ENCODE data around the gene PLCB4. TPM values are rescaled to one million over a fixed set of nuclear protein-coding genes. Genes with fewer than 3 reads are reported as not detected.

The PLCB4 gene
- 0.22 and 0.91 TPM in 2 replicates for total RNA-seq (2022)
- Bru-seq, nascent RNA, result percentile 30 among the genes with signal in this experiment
- percentile 22 among the genes with signal in this experiment for BruChase-seq, experiment 1, labeled RNA remaining after a 6-hour chase
- BruChase-seq, experiment 2, labeled RNA remaining after a 2-hour chase, result percentile 27 among the genes with signal in this experiment
- long read RNA-seq, partial matches to known transcripts, result 0 of 1 reads
- long read RNA-seq, other reads (novel, unspliced or antisense), result 1 of 1 reads

DNA sequence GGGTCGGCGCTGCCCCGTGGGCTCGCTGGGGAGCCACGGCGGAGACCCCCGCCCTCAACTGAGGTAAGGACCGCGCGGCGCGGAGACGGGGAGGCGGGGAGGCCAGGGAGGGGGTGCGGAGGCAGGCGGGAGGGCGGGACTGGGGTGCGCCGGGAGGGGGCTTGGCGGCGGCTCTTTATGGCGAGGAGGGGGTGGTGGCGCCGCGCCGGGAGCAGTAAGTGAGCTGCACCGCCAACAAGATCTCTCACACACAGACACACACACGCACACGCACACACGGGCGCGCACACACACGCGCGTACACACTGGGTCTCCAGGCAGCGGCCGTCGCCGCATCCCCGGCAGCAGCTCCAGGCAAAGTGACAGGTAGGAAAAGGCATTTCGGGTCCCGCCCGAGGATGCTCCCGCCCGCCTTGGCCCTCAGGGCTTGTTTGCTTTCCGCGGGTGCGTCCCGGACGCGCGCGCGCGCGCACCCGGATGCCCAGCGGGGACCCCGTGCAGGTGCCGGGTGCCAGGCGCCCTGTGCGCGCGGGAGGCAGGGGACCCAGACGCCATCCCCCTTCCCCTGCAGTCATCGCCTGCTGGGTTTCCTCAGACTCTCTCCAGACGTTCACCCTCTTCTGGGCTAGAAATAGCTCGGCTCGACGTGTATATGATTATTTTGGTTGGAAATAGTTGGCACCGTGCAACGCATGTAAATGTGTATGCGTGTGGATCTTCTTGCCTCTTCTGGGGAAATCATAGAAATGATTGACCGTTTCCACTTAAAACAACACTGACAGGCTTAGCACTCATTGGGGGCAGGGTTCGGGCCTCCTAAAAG lies at the start of gene PLCB4:
PLCB4 (plus strand) TSS at position 247 of the 823 bp plus-strand sequence. CDS start 238,728 bp downstream, outside the sequence.
- ChIA-PET CTCF (interaction anchor here (0.6 to 1.5 kb wide), 5 partner anchors 16 to 316 kb away, joined by 3 to 10 read pairs (median 4); no protein-coding TSS in a partner anchor), POLR2A (interaction anchor here (1.3 to 1.6 kb wide), 2 partner anchors 17 to 145 kb away, joined by 5 read pairs; no protein-coding TSS in a partner anchor)
- BruUV-seq (replicated peaks), result no TSS peak
- Mint-ChIP-seq H3K9me3 (ENCODE audit: unreplicated experiment) (no peaks in the 10 kb centered on the region), H3K27ac (ENCODE audit: low read depth, unreplicated experiment) (no peak within 1 kb of the TSS), H3K27me3 (ENCODE audit: insufficient read depth, unreplicated experiment) (no peaks in the 10 kb centered on the region), H3K36me3 (ENCODE audit: insufficient read depth, unreplicated experiment) (no peaks in the 10 kb centered on the region), H3K4me1 (ENCODE audit: insufficient read depth, unreplicated experiment) (peaks cover 6% of the 10 kb centered on the region), H3K4me3 (ENCODE audit: unreplicated experiment) (peak within 1 kb of the TSS; percentile 82)
- TF ChIP-seq, protein P1, sequence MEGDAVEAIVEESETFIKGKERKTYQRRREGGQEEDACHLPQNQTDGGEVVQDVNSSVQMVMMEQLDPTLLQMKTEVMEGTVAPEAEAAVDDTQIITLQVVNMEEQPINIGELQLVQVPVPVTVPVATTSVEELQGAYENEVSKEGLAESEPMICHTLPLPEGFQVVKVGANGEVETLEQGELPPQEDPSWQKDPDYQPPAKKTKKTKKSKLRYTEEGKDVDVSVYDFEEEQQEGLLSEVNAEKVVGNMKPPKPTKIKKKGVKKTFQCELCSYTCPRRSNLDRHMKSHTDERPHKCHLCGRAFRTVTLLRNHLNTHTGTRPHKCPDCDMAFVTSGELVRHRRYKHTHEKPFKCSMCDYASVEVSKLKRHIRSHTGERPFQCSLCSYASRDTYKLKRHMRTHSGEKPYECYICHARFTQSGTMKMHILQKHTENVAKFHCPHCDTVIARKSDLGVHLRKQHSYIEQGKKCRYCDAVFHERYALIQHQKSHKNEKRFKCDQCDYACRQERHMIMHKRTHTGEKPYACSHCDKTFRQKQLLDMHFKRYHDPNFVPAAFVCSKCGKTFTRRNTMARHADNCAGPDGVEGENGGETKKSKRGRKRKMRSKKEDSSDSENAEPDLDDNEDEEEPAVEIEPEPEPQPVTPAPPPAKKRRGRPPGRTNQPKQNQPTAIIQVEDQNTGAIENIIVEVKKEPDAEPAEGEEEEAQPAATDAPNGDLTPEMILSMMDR (IDR thresholded peaks at IDR 0.05; ENCODE audit: unreplicated experiment), result no peak
- DNase-seq (ENCODE audit: unreplicated experiment), result peak; percentile 55
- intact Hi-C loops (cut with micrococcal nuclease), result loop anchor here (10.0 kb wide), 1 partner anchor 214 kb away; no protein-coding TSS in a partner anchor

DNA sequence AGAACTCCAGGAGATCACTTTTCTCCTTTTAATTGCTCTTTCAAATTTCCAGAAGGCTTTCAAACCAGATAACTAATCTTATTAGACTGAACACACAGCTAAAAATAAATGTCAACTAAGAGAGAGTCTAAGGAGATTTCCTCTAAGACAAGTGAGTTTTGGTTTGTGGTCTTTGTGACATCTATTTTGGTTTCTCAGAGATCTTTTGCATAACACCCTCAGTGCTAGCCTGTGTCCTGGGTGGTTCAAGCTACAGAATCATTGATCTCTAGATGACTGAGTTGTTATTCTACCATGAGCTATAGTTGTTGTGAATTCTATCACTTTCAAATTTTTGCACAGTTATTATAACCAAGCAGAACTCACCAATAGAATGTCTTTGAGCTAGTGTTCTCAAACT lies 49.1 kb upstream of the PLCB4 start:
- TF ChIP-seq, protein P1 (IDR thresholded peaks at IDR 0.05; ENCODE audit: unreplicated experiment), result no peak
- no peak for DNase-seq (ENCODE audit: unreplicated experiment)
- intact Hi-C loops (cut with micrococcal nuclease), result no loop called here
- Mint-ChIP-seq H3K4me3 (ENCODE audit: unreplicated experiment) (no peak overlapping the region), H3K4me1 (ENCODE audit: insufficient read depth, unreplicated experiment) (no peaks in the 10 kb centered on the region), H3K27ac (ENCODE audit: low read depth, unreplicated experiment) (no peak overlapping the region), H3K36me3 (ENCODE audit: insufficient read depth, unreplicated experiment) (no peaks in the 10 kb centered on the region), H3K27me3 (ENCODE audit: insufficient read depth, unreplicated experiment) (no peaks in the 10 kb centered on the region), H3K9me3 (ENCODE audit: unreplicated experiment) (no peaks in the 10 kb centered on the region)
- ChIA-PET POLR2A (no interaction called here), CTCF (interaction anchor here (0.6 to 0.9 kb wide), 5 partner anchors 13 to 388 kb away, joined by 3 read pairs; no protein-coding TSS in a partner anchor)
- no TSS peak for BruUV-seq (replicated peaks)

DNA sequence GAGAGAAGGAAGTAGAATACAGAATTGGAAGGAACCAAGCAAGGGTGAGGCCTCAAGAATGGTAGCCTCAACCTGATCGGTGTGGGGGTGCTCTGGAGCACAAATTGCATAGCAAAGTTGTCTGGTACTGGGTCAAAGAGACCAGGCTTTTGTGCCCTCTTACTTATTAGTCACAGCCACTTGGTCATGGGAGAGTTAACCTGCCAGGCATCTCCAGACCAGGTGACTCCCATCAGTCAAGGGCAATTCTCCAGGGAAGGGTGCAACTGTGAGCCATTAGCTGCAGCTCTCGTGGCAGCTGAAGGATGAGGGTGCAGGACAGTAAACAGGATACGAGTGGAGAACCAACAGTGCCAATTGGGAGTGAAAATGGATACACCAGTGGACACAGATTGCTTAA lies 47.7 kb upstream of the PLCB4 start:
- H3K4me3 Mint-ChIP-seq (ENCODE audit: unreplicated experiment), result no peak overlapping the region
- H3K27me3 Mint-ChIP-seq (ENCODE audit: insufficient read depth, unreplicated experiment), result no peaks in the 10 kb centered on the region
- H3K27ac Mint-ChIP-seq (ENCODE audit: low read depth, unreplicated experiment), result no peak overlapping the region
- H3K36me3 Mint-ChIP-seq (ENCODE audit: insufficient read depth, unreplicated experiment), result no peaks in the 10 kb centered on the region
- TF ChIP-seq, protein P1 (IDR thresholded peaks at IDR 0.05; ENCODE audit: unreplicated experiment), result no peak
- no peak for DNase-seq (ENCODE audit: unreplicated experiment)
- no TSS peak for BruUV-seq (replicated peaks)
- ChIA-PET POLR2A (no interaction called here), CTCF (no interaction called here)
- intact Hi-C loops (cut with micrococcal nuclease), result no loop called here
- H3K4me1 Mint-ChIP-seq (ENCODE audit: insufficient read depth, unreplicated experiment), result peaks cover 5% of the 10 kb centered on the region
- H3K9me3 Mint-ChIP-seq (ENCODE audit: unreplicated experiment), result no peaks in the 10 kb centered on the region

GRCh38 chr20:9021699-9022098 lies 47.2 kb upstream of the PLCB4 start:
- H3K9me3 Mint-ChIP-seq (ENCODE audit: unreplicated experiment), result no peaks in the 10 kb centered on the region

More at GRCh38 chr20:9021699-9022098, 47.2 kb upstream of the PLCB4 start:
- Mint-ChIP-seq H3K27me3 (ENCODE audit: insufficient read depth, unreplicated experiment) (no peaks in the 10 kb centered on the region), H3K36me3 (ENCODE audit: insufficient read depth, unreplicated experiment) (no peaks in the 10 kb centered on the region), H3K4me1 (ENCODE audit: insufficient read depth, unreplicated experiment) (peaks cover 5% of the 10 kb centered on the region), H3K27ac (ENCODE audit: low read depth, unreplicated experiment) (no peak overlapping the region), H3K4me3 (ENCODE audit: unreplicated experiment) (no peak overlapping the region)
- CTCF ChIA-PET, result interaction anchor here (1.1 kb wide), 1 partner anchor 167 kb away, joined by 6 read pairs; no protein-coding TSS in a partner anchor
- POLR2A ChIA-PET, result interaction anchor here (0.6 kb wide), 1 partner anchor 30 kb away, joined by 3 read pairs; no protein-coding TSS in a partner anchor
- intact Hi-C loops (cut with micrococcal nuclease), result no loop called here
- no TSS peak for BruUV-seq (replicated peaks)
- TF ChIP-seq, protein P1 (IDR thresholded peaks at IDR 0.05; ENCODE audit: unreplicated experiment), result no peak
- peak; percentile 21 for DNase-seq (ENCODE audit: unreplicated experiment)

Data from MCF 10A (cell line).